ENCODE data around the gene CYB5D1.

DNA sequence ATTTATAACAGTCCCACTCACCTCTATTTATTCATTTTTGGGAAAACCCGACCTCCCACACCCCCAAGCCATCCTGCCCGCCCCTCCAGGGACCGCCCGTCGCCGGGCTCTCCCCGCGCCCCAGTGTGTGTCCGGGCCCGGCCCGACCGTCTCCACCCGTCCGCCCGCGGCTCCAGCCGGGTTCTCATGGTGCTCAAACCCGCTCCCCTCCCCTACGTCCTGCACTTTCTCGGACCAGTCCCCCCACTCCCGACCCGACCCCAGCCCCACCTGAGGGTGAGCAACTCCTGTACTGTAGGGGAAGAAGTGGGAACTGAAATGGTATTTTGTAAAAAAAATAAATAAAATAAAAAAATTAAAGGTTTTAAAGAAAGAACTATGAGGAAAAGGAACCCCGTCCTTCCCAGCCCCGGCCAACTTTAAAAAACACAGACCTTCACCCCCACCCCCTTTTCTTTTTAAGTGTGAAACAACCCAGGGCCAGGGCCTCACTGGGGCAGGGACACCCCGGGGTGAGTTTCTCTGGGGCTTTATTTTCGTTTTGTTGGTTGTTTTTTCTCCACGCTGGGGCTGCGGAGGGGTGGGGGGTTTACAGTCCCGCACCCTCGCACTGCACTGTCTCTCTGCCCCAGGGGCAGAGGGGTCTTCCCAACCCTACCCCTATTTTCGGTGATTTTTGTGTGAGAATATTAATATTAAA lies 3.6 kb upstream of the CYB5D1 start:
- no peak for TF ChIP-seq POLR2A (IDR thresholded peaks at IDR 0.05)
- TF ChIP-seq, protein P1, sequence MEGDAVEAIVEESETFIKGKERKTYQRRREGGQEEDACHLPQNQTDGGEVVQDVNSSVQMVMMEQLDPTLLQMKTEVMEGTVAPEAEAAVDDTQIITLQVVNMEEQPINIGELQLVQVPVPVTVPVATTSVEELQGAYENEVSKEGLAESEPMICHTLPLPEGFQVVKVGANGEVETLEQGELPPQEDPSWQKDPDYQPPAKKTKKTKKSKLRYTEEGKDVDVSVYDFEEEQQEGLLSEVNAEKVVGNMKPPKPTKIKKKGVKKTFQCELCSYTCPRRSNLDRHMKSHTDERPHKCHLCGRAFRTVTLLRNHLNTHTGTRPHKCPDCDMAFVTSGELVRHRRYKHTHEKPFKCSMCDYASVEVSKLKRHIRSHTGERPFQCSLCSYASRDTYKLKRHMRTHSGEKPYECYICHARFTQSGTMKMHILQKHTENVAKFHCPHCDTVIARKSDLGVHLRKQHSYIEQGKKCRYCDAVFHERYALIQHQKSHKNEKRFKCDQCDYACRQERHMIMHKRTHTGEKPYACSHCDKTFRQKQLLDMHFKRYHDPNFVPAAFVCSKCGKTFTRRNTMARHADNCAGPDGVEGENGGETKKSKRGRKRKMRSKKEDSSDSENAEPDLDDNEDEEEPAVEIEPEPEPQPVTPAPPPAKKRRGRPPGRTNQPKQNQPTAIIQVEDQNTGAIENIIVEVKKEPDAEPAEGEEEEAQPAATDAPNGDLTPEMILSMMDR (IDR thresholded peaks at IDR 0.05) = no peak
